Endothelial cell (in vitro differentiated cells): ENCODE data around the gene PLA1A. TPM values are rescaled to one million over a fixed set of nuclear protein-coding genes. Genes with fewer than 3 reads are reported as not detected.
"Not testable (repeated sequence)": the region's sequence is repeated elsewhere in the genome, so short reads cannot be mapped to it uniquely, and the experiment has no call there.

ENCODE experiments used
- DNase-seq: peaks from one replicate; pipeline ENCODE4 v3.0.0; 2021; ENCODE audit warnings: low spot score
- H3K27ac Mint-ChIP-seq: one replicate; pipeline ENCODE4 v1.8.0; 2021; ENCODE audit warnings: mixed read lengths, inconsistent platforms; ENCODE audit not compliant: unreplicated experiment
- H3K27me3 Mint-ChIP-seq: one replicate; pipeline ENCODE4 v1.8.0; 2021; ENCODE audit warnings: mild to moderate bottlenecking, moderate library complexity, mixed read lengths, inconsistent platforms; ENCODE audit not compliant: unreplicated experiment
- H3K36me3 Mint-ChIP-seq: one replicate; pipeline ENCODE4 v1.8.0; 2021; ENCODE audit warnings: mild to moderate bottlenecking, low read depth, mixed read lengths, inconsistent platforms; ENCODE audit not compliant: unreplicated experiment
- H3K4me1 Mint-ChIP-seq: one replicate; pipeline ENCODE4 v1.8.0; 2021; ENCODE audit warnings: mild to moderate bottlenecking, mixed read lengths, inconsistent platforms; ENCODE audit not compliant: unreplicated experiment
- H3K4me3 Mint-ChIP-seq: one replicate; pipeline ENCODE4 v1.8.0; 2021; ENCODE audit warnings: mild to moderate bottlenecking, mixed read lengths, inconsistent platforms; ENCODE audit not compliant: unreplicated experiment
- H3K9me3 Mint-ChIP-seq: one replicate; pipeline ENCODE4 v1.8.0; 2021; ENCODE audit warnings: mixed read lengths, inconsistent platforms; ENCODE audit not compliant: unreplicated experiment
- CTCF ChIP-seq: fragments of 200-600 bp; sonication (generic); IDR thresholded peaks from one replicate; pipeline ENCODE4 v1.5.0; 2021; ENCODE audit warnings: antibody characterized with exemption; ENCODE audit not compliant: unreplicated experiment
- total RNA-seq: library from RNA; stranded (reverse); fragmentation: NEBNext Ultra II Directional; extraction: Animal tissue kit (Norgen Biotek cat#: 25700); gene quantifications from one replicate; pipeline ENCODE4 v1.2.1, GENCODE V29; 2021; ENCODE audit not compliant: unreplicated experiment

The PLA1A gene
- total RNA-seq, 1 donor from 2014 or later, result 0.80 TPM

GRCh38 chr3:119592861-119593260, 4.8 kb upstream of the PLA1A start:
- no peaks in the 10 kb centered on the region for H3K27me3 Mint-ChIP-seq
- H3K9me3 Mint-ChIP-seq, result no peaks in the 10 kb centered on the region
- no peak for TF ChIP-seq CTCF
- H3K4me1 Mint-ChIP-seq, result peaks cover 21% of the 10 kb centered on the region
- DNase-seq, result no peak
- H3K4me3 Mint-ChIP-seq, result no peak overlapping the region
- peaks cover 8% of the 10 kb centered on the region for H3K36me3 Mint-ChIP-seq
- no peak overlapping the region for H3K27ac Mint-ChIP-seq

- no peak overlapping the region for H3K4me3 Mint-ChIP-seq
- H3K27me3 Mint-ChIP-seq, result no peaks in the 10 kb centered on the region
- no peaks in the 10 kb centered on the region for H3K9me3 Mint-ChIP-seq
- DNase-seq, result no peak
- peaks cover 25% of the 10 kb centered on the region for H3K4me1 Mint-ChIP-seq
- no peak for TF ChIP-seq CTCF
- peaks cover 8% of the 10 kb centered on the region for H3K36me3 Mint-ChIP-seq
- H3K27ac Mint-ChIP-seq, result no peak overlapping the region
Observed at GRCh38 chr3:119594066-119594465, 3.6 kb upstream of the PLA1A start.

GRCh38 chr3:119594929-119595328, 2.8 kb upstream of the PLA1A start:
- peaks cover 27% of the 10 kb centered on the region for H3K4me1 Mint-ChIP-seq
- H3K4me3 Mint-ChIP-seq, H3K27me3 Mint-ChIP-seq, H3K9me3 Mint-ChIP-seq, H3K27ac Mint-ChIP-seq, DNase-seq, H3K36me3 Mint-ChIP-seq: not testable (repeated sequence)

- Mint-ChIP-seq H3K27ac (no peak overlapping the region), H3K27me3 (no peaks in the 10 kb centered on the region), H3K9me3 (no peaks in the 10 kb centered on the region), H3K36me3 (no peaks in the 10 kb centered on the region), H3K4me3 (no peak overlapping the region), H3K4me1 (peaks cover 34% of the 10 kb centered on the region)
- no peak for DNase-seq
- TF ChIP-seq CTCF, result no peak
Observed at GRCh38 chr3:119595639-119596334, 1.9 kb upstream of the PLA1A start.

GRCh38 chr3:119596398-119596797, 1.3 kb upstream of the PLA1A start:
- H3K9me3 Mint-ChIP-seq, result no peaks in the 10 kb centered on the region
- TF ChIP-seq CTCF, result no peak
- H3K36me3 Mint-ChIP-seq, result no peaks in the 10 kb centered on the region
- DNase-seq, result no peak
- H3K27me3 Mint-ChIP-seq, result peaks cover 2% of the 10 kb centered on the region
- H3K27ac Mint-ChIP-seq, result no peak overlapping the region
- no peak overlapping the region for H3K4me3 Mint-ChIP-seq
- H3K4me1 Mint-ChIP-seq, result peaks cover 39% of the 10 kb centered on the region
